Neural cell (in vitro differentiated cells): ENCODE measurements around the gene TBKBP1. TPM values are rescaled to one million over a fixed set of nuclear protein-coding genes. Genes with fewer than 3 reads are reported as not detected.

Experiments
- H2AFZ ChIP-seq: fragments of 200-600, 300-800 bp; sonication (generic), shearing (Covaris generic); 2 replicates; pipeline ENCODE4 v1.6.0; 2014; ENCODE audit warnings: low read depth, mild to moderate bottlenecking, antibody characterized with exemption, low read length, moderate library complexity
- H3F3A ChIP-seq: fragments of 200-600 bp; shearing (Covaris generic); 2 replicates; pipeline ENCODE4 v1.6.1; 2016; ENCODE audit warnings: mild to moderate bottlenecking, moderate library complexity, mixed read lengths, antibody characterized with exemption, low read length; ENCODE audit not compliant: insufficient read depth, poor library complexity, severe bottlenecking
- H3K27ac ChIP-seq: fragments of 200-600, 300-800 bp; sonication (generic), shearing (Covaris generic); 2 replicates; pipeline ENCODE4 v1.5.1; 2014; ENCODE audit warnings: mild to moderate bottlenecking, low read length, moderate library complexity
- H3K27me3 ChIP-seq: fragments of 300-800, 200-600 bp; sonication (generic), shearing (Covaris generic); 2 replicates; pipeline ENCODE4 v1.6.0; 2014; ENCODE audit warnings: mild to moderate bottlenecking, low read depth, low read length, moderate library complexity; ENCODE audit not compliant: insufficient read depth
- H3K36me3 ChIP-seq: fragments of 300-800, 200-600 bp; sonication (generic), shearing (Covaris generic); 2 replicates; pipeline ENCODE4 v1.5.1; 2014; ENCODE audit warnings: mild to moderate bottlenecking, antibody characterized with exemption, low read length, moderate library complexity; ENCODE audit not compliant: insufficient read depth
- H3K4me2 ChIP-seq: fragments of 300-800, 200-600 bp; sonication (generic), shearing (Covaris generic); 2 replicates; pipeline ENCODE4 v1.6.0; 2014; ENCODE audit warnings: mild to moderate bottlenecking, low read length
- H3K4me3 ChIP-seq: fragments of 300-800, 200-600 bp; sonication (generic), shearing (Covaris generic); 2 replicates; pipeline ENCODE4 v1.5.1; 2014; ENCODE audit warnings: mild to moderate bottlenecking, low read length, moderate library complexity
- H3K79me2 ChIP-seq: fragments of 200-600 bp; shearing (Covaris generic); replicated peaks from 2 replicates; pipeline ENCODE4 v1.6.0; 2014; ENCODE audit warnings: mild to moderate bottlenecking, low read length, moderate library complexity; ENCODE audit not compliant: insufficient read depth
- H3K9ac ChIP-seq: fragments of 300-800, 200-600 bp; sonication (generic), shearing (Covaris generic); 2 replicates; pipeline ENCODE4 v1.6.1; 2016; ENCODE audit warnings: mild to moderate bottlenecking, low read length, mixed read lengths
- H3K9me2 ChIP-seq: fragments of 200-600 bp; shearing (Covaris generic); 2 replicates; pipeline ENCODE4 v1.6.1; 2016; ENCODE audit warnings: mild to moderate bottlenecking, low read length, mixed read lengths; ENCODE audit not compliant: insufficient read depth
- H3K9me3 ChIP-seq: fragments of 200-600, 300-800 bp; sonication (generic), shearing (Covaris generic); 2 replicates; pipeline ENCODE4 v1.6.1; 2016; ENCODE audit warnings: mild to moderate bottlenecking, mixed run types, low read length, moderate library complexity, mixed read lengths
- H4K20me1 ChIP-seq: fragments of 200-600 bp; shearing (Covaris generic); 2 replicates; pipeline ENCODE4 v1.6.1; 2016; ENCODE audit warnings: mild to moderate bottlenecking, mixed run types; ENCODE audit not compliant: insufficient read depth
- EP300 ChIP-seq: fragments of 450-650 bp; conservative IDR thresholded peaks from 2 replicates; pipeline ENCODE4 v1.6.1; 2014; ENCODE audit warnings: antibody characterized with exemption, mild to moderate bottlenecking, moderate library complexity; ENCODE audit not compliant: poor library complexity, severe bottlenecking
- EZH2 ChIP-seq: fragments of 200-600, 300-800 bp; shearing (Covaris generic), sonication (generic); IDR thresholded peaks from 2 replicates; pipeline ENCODE4 v1.6.1; 2014; ENCODE audit warnings: antibody characterized with exemption, low read length, borderline replicate concordance, mild to moderate bottlenecking; ENCODE audit not compliant: insufficient read depth, poor library complexity, severe bottlenecking
- MXI1 ChIP-seq: fragments of 450-650 bp; conservative IDR thresholded peaks from 2 replicates; pipeline ENCODE4 v1.6.1; 2014; ENCODE audit warnings: antibody characterized with exemption, mild to moderate bottlenecking; ENCODE audit not compliant: poor library complexity, severe bottlenecking
- POLR2AphosphoS5 ChIP-seq: IDR thresholded peaks from 2 replicates; pipeline ENCODE4 v1.6.1; 2012
- RAD21 ChIP-seq: fragments of 450-650 bp; conservative IDR thresholded peaks from 2 replicates; pipeline ENCODE4 v1.6.1; 2014; ENCODE audit warnings: antibody characterized with exemption, mild to moderate bottlenecking, moderate library complexity
- SMC3 ChIP-seq: fragments of 450-650 bp; conservative IDR thresholded peaks from 2 replicates; pipeline ENCODE4 v1.6.1; 2014; ENCODE audit warnings: antibody characterized with exemption, mild to moderate bottlenecking, moderate library complexity; ENCODE audit not compliant: poor library complexity
- TAF1 ChIP-seq: IDR thresholded peaks from 2 replicates; pipeline ENCODE4 v1.6.1; 2012; ENCODE audit warnings: low read depth
- polyA plus RNA-seq: library from polyadenylated mRNA; depleted of rRNA; stranded (reverse); fragments of >200 nt; gene quantifications from 2 replicates; pipeline ENCODE4 v1.2.3, GENCODE V29; 2014
- TF ChIP-seq, protein P1 (sequence below): fragments of 450-650 bp; IDR thresholded peaks from 2 replicates; pipeline ENCODE4 v1.5.1; 2014; ENCODE audit warnings: antibody characterized with exemption, mild to moderate bottlenecking, moderate library complexity; ENCODE audit not compliant: poor library complexity, severe bottlenecking
- TF ChIP-seq, protein P2 (sequence below): IDR thresholded peaks from 2 replicates; pipeline ENCODE4 v1.6.1; 2012; ENCODE audit warnings: borderline replicate concordance

Gene TBKBP1
- polyA plus RNA-seq, 1 donor from 2014 or later: 25.4 TPM

DNA sequence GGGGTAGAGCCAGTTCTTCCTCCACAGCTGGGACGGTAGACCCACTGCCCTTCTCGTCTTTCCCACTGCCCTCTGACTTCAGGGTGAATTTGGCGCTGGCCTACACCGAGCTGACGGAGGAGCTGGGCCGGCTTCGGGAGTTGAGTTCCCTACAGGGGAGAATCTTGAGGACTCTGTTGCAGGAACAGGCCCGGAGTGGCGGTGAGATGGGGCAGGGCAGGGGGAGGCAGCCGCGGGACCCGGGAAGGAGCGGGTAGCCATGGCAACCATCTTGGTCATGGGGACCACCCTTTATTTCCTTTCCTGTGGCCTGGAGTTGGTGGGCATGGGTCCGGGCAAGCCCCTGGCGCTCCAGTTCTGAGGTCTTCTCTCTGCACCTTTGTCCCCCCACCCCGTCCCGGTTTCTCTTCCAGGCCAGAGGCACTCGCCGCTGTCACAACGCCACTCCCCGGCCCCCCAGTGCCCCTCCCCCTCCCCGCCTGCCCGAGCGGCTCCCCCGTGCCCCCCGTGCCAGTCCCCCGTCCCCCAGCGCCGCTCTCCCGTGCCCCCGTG lies 14.4 kb downstream of the TBKBP1 start:
- Histone ChIP-seq H3K4me2 (no peak overlapping the region), H3K79me2 (no peaks in the 10 kb centered on the region), H3K9ac (no peak overlapping the region), H3K27me3 (no peaks in the 10 kb centered on the region), H3K9me2 (no peaks in the 10 kb centered on the region), H3K4me3 (no peak overlapping the region), H3K9me3 (no peaks in the 10 kb centered on the region), H4K20me1 (no peaks in the 10 kb centered on the region), H2AFZ (no peak overlapping the region), H3K27ac (no peak overlapping the region), H3K36me3 (no peaks in the 10 kb centered on the region), H3F3A (no peaks in the 10 kb centered on the region)
- TF ChIP-seq MXI1 (no peak), SMC3 (no peak), POLR2AphosphoS5 (no peak), RAD21 (no peak), EZH2 (no peak), EP300 (no peak), TAF1 (no peak)
- TF ChIP-seq, protein P1, sequence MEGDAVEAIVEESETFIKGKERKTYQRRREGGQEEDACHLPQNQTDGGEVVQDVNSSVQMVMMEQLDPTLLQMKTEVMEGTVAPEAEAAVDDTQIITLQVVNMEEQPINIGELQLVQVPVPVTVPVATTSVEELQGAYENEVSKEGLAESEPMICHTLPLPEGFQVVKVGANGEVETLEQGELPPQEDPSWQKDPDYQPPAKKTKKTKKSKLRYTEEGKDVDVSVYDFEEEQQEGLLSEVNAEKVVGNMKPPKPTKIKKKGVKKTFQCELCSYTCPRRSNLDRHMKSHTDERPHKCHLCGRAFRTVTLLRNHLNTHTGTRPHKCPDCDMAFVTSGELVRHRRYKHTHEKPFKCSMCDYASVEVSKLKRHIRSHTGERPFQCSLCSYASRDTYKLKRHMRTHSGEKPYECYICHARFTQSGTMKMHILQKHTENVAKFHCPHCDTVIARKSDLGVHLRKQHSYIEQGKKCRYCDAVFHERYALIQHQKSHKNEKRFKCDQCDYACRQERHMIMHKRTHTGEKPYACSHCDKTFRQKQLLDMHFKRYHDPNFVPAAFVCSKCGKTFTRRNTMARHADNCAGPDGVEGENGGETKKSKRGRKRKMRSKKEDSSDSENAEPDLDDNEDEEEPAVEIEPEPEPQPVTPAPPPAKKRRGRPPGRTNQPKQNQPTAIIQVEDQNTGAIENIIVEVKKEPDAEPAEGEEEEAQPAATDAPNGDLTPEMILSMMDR: no peak
- TF ChIP-seq, protein P2, sequence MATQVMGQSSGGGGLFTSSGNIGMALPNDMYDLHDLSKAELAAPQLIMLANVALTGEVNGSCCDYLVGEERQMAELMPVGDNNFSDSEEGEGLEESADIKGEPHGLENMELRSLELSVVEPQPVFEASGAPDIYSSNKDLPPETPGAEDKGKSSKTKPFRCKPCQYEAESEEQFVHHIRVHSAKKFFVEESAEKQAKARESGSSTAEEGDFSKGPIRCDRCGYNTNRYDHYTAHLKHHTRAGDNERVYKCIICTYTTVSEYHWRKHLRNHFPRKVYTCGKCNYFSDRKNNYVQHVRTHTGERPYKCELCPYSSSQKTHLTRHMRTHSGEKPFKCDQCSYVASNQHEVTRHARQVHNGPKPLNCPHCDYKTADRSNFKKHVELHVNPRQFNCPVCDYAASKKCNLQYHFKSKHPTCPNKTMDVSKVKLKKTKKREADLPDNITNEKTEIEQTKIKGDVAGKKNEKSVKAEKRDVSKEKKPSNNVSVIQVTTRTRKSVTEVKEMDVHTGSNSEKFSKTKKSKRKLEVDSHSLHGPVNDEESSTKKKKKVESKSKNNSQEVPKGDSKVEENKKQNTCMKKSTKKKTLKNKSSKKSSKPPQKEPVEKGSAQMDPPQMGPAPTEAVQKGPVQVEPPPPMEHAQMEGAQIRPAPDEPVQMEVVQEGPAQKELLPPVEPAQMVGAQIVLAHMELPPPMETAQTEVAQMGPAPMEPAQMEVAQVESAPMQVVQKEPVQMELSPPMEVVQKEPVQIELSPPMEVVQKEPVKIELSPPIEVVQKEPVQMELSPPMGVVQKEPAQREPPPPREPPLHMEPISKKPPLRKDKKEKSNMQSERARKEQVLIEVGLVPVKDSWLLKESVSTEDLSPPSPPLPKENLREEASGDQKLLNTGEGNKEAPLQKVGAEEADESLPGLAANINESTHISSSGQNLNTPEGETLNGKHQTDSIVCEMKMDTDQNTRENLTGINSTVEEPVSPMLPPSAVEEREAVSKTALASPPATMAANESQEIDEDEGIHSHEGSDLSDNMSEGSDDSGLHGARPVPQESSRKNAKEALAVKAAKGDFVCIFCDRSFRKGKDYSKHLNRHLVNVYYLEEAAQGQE: no peak

DNA sequence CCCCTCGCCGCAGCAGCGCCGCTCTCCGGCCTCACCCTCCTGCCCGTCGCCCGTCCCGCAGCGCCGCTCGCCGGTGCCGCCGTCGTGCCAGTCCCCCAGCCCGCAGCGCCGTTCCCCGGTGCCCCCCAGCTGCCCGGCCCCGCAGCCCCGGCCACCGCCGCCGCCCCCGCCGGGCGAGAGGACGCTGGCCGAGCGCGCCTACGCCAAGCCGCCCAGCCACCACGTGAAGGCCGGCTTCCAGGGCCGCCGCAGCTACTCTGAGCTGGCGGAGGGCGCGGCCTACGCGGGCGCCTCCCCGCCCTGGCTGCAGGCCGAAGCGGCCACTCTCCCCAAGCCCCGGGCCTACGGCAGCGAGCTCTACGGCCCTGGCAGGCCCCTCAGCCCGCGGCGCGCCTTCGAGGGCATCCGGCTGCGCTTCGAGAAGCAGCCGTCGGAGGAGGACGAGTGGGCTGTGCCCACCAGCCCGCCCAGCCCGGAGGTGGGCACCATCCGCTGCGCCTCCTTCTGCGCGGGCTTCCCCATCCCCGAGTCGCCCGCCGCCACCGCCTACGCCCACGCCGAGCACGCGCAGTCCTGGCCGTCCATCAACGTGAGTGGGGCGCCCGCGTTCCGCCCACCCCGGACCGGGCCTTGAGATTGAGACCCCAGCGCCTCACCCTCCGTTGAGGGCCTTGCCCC lies 15.0 kb downstream of the TBKBP1 start:
- Histone ChIP-seq H3K9ac (no peak overlapping the region), H3K4me3 (no peak overlapping the region), H3K4me2 (no peak overlapping the region), H3K9me2 (no peaks in the 10 kb centered on the region), H3K27ac (no peak overlapping the region), H2AFZ (no peak overlapping the region), H4K20me1 (no peaks in the 10 kb centered on the region), H3K9me3 (no peaks in the 10 kb centered on the region), H3K36me3 (no peaks in the 10 kb centered on the region), H3K27me3 (no peaks in the 10 kb centered on the region), H3K79me2 (no peaks in the 10 kb centered on the region), H3F3A (no peaks in the 10 kb centered on the region)
- TF ChIP-seq MXI1: no peak
- TF ChIP-seq SMC3: no peak
- no peak for TF ChIP-seq POLR2AphosphoS5
- TF ChIP-seq, protein P2: no peak
- TF ChIP-seq, protein P1: no peak
- TF ChIP-seq RAD21: no peak
- TF ChIP-seq TAF1: no peak
